T47D (cell line): Measurements from ENCODE around the gene DAPK1.
"Not testable (repeated sequence)": the region's sequence is repeated elsewhere in the genome, so short reads cannot be mapped to it uniquely, and the experiment has no call there.

Experiments
- DNase-seq, 2 experiments: peaks; one replicate each; pipeline versions ENCODE4 v3.0.0 to v3.0.0-alpha.2; 2011 to 2012; ENCODE audit warnings: low read depth in 1 of 2, low spot score in 1 of 2
- JUND ChIP-seq: IDR thresholded peaks from 2 replicates; pipeline ENCODE4 v1.6.1; 2012; ENCODE audit warnings: low read depth
- in situ Hi-C: cut with HindIII; loops from 2 replicates; pipeline ENCODE4 v1.10.0; 2016; ENCODE audit warnings: low sequenced_read_pairs, low pct_unique_long_range_greater_than_20kb

DAPK1 gene

GRCh38 chr9:87729246-87729645 is 231.6 kb downstream of the DAPK1 start:
- in situ Hi-C loops, result no loop called here
- no peak for TF ChIP-seq JUND
- DNase-seq, result no peak

- DNase-seq, result no peak
- no peak for TF ChIP-seq JUND
- in situ Hi-C loops, result no loop called here
Observed at GRCh38 chr9:87731321-87731720, 233.7 kb downstream of the DAPK1 start.

- in situ Hi-C loops, result no loop called here
- DNase-seq, result no peak
- no peak for TF ChIP-seq JUND
Observed at GRCh38 chr9:87732344-87732743, 234.7 kb downstream of the DAPK1 start.

GRCh38 chr9:87732756-87733155 is 235.1 kb downstream of the DAPK1 start:
- DNase-seq, result no peak
- in situ Hi-C loops, result no loop called here

GRCh38 chr9:87733273-87734052 is 235.8 kb downstream of the DAPK1 start:
- in situ Hi-C loops, result no loop called here
- DNase-seq, result no peak
- no peak for TF ChIP-seq JUND

More at GRCh38 chr9:87732756-87733155, 235.1 kb downstream of the DAPK1 start:
- no peak for TF ChIP-seq JUND

GRCh38 chr9:87734106-87734505 is 236.4 kb downstream of the DAPK1 start:
- in situ Hi-C loops, result no loop called here
- no peak for TF ChIP-seq JUND
- DNase-seq, result no peak

GRCh38 chr9:87739546-87739945 is 241.9 kb downstream of the DAPK1 start:
- in situ Hi-C loops, result no loop called here
- no peak for DNase-seq
- no peak for TF ChIP-seq JUND

GRCh38 chr9:87740209-87740608 is 242.5 kb downstream of the DAPK1 start:
- no peak for TF ChIP-seq JUND
- no peak for DNase-seq
- in situ Hi-C loops, result no loop called here

GRCh38 chr9:87741326-87741725 is 243.7 kb downstream of the DAPK1 start:
- in situ Hi-C loops, result no loop called here
- DNase-seq, result no peak
- no peak for TF ChIP-seq JUND

- TF ChIP-seq JUND, result no peak
- in situ Hi-C loops, result no loop called here
- no peak for DNase-seq
Observed at GRCh38 chr9:87741891-87742290, 244.2 kb downstream of the DAPK1 start.

GRCh38 chr9:87742813-87743428 is 245.3 kb downstream of the DAPK1 start:
- DNase-seq, result no peak
- no peak for TF ChIP-seq JUND
- in situ Hi-C loops, result no loop called here

GRCh38 chr9:87744247-87744646 is 246.6 kb downstream of the DAPK1 start:
- DNase-seq, in situ Hi-C loops: not testable (repeated sequence)

- in situ Hi-C loops, result no loop called here
- DNase-seq, result no peak
Observed at GRCh38 chr9:87746186-87746585, 248.5 kb downstream of the DAPK1 start.

More at GRCh38 chr9:87746186-87746585, 248.5 kb downstream of the DAPK1 start:
- TF ChIP-seq JUND, result no peak
